HG02678 (cell line): Measurements from ENCODE around the gene RPS6KA2.
A peak's percentile ranks its signal among the peaks of the same experiment; 100 is the strongest.

Source experiments
- ATAC-seq: cut with Tn5 transposase; IDR thresholded peaks from one replicate; pipeline ENCODE4 v1.9.1; 2021; ENCODE audit warnings: mild to moderate bottlenecking, moderate library complexity; ENCODE audit not compliant: unreplicated experiment

The RPS6KA2 gene

GRCh38 chr6:166509193-166509592, 117.9 kb downstream of the RPS6KA2 start:
- ATAC-seq, result no peak

DNA sequence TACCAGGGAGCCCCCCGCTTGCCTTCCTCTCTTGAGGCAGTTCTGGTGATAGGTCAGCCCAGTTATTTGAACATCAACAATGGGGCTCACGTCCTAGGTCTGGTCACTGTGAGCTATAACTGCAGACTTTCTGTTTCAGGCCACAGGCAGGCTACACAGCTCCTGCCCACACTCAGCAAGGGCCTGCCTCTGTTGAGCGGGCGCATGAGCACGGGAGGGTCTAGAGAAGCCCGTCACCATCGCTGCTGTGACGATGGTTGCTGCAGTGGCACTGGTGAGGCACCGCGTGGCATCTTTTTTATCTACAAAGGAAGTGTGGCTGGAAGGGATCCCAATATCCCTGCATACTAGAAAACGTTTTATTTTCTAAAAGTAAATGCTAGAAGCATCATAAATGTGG, 118.3 kb downstream of the RPS6KA2 start:
- ATAC-seq, result no peak

GRCh38 chr6:166507809-166508564, 119.1 kb downstream of the RPS6KA2 start:
- no peak for ATAC-seq

DNA sequence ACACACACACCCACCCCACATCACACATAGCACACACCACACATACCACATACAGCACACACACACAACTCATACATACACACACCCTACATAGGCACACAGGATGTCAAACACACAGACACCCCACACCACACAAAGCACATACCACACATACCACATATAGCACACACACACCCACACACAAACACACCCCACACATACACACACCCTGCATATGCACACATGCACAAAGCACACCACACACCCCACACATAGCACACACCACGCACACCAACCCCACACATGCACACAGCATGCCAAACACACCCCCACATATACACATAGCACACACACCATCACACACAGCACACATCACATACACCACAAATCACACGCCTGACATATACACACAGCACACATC, 119.7 kb downstream of the RPS6KA2 start:
- ATAC-seq, result no peak

GRCh38 chr6:166505133-166505905, 121.7 kb downstream of the RPS6KA2 start:
- no peak for ATAC-seq

- no peak for ATAC-seq
Observed at GRCh38 chr6:166504100-166504499, 123.0 kb downstream of the RPS6KA2 start.

DNA sequence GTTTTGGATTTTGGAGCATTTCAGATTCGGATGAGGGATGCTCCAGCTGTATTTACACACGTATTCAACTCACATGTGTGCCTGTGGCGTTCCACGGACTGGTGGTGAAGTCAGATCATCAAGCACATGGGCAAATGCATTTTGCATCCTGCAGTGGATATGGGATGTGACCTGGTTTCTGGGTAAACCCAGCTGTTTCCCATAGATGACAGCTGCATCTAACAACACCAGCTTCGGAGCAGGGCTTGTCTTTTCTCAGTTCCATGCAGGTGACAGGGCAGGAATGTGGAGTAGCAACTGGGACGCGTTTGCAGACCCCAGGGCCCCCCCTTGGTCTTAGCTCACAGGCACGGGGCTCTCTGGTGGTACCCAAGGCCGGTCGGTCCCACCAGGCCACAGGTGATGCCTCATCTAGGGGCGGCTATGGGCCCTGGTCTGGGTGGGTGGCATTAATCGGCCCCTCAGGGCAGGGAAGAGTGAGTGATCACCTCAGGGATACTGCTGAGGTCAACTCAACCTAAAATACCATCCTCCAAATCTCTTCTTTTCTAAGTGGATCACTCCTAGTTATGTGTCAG, 123.8 kb downstream of the RPS6KA2 start:
- ATAC-seq, result no peak

GRCh38 chr6:166502453-166502852, 124.6 kb downstream of the RPS6KA2 start:
- ATAC-seq, result no peak

DNA sequence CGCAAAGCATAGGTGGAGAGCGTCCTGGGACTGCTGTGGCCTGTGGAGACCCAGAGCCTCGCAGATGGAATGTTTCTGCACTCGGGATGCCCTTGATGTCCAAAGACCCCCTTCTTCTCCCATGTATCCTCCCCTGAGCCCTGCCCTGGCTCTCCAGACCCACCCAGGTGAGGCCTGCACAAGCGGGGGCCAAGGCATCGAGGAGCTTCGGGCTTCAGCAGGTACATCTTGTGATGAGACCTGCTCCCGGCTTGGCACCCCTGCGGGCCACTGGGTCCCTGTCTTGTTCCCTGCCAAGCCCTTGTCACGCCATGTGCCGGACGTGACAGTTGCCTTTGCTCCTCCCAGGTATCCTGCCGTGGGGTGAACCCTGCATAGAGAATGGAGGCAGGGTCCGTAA, 125.8 kb downstream of the RPS6KA2 start:
- ATAC-seq, result no peak

DNA sequence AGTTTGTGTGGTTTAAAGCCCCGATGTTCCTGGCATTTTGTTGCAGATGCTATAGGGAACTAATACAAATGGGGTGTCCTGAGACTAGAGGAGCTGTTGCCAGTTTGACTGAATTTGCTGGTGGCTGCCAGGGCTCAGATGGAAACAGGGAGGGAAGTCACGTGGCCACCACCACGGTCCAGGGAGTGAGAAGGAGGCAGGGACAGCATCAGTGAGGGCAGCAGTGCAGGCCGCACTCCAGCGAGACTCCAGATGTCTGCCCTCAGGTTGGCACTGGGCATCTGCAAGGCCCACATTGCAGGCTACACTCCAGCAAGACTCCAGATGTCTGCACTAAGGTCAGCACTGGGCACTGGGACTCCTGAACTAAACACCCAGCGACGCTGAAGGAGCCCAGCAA, 126.8 kb downstream of the RPS6KA2 start:
- ATAC-seq, result no peak

GRCh38 chr6:166499350-166500163, 127.5 kb downstream of the RPS6KA2 start:
- peak; percentile 77 for ATAC-seq

DNA sequence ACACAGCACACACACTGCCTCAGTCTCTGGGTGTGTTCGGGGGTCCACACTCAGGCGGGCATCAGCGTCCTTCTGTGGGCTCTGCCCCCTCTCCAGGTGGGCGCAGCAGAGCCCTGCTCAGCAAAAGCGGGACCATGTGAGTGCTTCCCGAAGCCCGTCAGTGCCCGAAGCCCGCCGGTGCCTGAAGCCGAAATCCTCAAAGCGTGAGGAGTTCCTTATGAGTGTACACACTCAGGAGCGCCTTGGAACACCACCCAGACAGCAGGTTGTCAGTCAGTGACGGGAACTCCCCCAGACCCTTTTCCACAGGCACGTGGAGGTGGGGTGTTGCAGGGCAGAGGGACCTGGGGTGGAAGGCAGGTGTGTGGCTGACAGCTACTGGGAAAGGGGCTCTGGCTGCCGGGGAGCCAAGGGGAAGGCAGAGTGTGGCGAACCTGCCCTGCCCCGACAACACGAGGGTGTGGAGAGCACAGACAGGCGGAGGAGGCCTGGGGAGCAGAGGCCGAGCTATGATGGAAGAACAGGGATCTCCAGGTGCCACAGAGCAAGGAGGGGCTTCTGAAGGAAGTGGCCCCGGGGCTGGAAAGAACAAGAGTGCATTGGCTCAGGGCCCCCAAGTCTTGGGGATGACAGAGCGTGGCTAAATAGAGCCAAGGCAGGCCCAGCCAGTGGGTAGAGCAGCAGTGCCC, 128.2 kb downstream of the RPS6KA2 start:
- ATAC-seq, result no peak

DNA sequence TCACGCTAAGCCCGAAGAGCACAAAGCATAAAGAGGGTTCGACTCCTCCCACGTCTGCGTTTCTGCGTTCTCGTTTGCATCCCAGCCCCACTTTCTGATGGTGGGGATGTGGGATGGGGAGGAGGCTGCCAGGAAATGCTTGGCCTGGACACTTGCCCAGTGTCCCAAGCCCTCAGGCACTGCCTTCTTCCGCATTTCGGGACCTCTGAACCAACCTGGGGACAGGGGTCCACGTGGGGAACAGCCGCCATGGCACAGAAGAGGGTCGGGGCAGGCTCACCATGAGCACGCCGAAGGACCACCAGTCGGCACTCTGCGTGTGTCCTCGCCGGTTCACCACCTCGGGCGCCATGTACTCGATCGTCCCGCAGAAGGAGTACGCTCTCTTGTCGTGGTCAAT, 128.8 kb downstream of the RPS6KA2 start:
- no peak for ATAC-seq

DNA sequence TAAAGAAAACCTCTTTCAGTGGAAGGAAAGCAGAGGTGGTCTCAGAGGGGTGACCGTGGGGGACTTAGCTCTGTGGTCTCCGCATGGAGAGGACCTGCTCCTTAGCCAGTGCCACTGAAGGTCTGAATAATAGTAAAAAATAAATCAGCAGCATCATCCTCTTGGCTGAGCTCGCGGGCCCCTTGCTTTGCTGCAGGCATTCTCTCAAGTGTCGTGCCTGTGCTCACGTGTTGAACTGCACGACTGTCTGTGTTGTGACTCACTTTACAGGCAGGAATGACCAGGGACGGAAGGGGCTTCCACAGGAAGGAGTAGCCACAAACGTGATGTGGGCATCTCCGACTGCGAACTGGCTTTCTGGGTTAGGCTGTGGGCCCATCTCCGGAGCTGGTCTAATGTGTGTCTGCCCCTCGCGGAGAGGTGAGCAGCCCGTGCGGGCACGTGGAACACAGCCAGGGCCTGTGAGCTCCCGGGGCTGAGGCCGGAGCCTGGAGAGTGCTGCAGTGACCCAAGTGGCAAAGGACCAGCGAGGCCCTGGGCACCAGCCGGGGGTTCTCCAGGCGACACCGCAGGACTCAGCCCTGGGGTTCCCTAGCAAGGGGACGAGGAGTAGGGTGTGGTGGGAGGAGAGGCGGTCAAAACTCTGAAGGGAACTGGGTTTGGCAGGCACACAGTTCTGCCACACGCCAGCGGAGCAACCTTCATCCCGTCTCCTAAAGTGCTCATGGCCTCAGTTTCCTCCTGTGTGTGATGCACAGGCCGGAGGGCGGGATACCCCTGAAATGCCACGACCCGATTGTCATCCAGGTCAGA, 129.8 kb downstream of the RPS6KA2 start:
- ATAC-seq, result no peak

- ATAC-seq, result no peak
Observed at GRCh38 chr6:166496460-166496859, 130.6 kb downstream of the RPS6KA2 start.

DNA sequence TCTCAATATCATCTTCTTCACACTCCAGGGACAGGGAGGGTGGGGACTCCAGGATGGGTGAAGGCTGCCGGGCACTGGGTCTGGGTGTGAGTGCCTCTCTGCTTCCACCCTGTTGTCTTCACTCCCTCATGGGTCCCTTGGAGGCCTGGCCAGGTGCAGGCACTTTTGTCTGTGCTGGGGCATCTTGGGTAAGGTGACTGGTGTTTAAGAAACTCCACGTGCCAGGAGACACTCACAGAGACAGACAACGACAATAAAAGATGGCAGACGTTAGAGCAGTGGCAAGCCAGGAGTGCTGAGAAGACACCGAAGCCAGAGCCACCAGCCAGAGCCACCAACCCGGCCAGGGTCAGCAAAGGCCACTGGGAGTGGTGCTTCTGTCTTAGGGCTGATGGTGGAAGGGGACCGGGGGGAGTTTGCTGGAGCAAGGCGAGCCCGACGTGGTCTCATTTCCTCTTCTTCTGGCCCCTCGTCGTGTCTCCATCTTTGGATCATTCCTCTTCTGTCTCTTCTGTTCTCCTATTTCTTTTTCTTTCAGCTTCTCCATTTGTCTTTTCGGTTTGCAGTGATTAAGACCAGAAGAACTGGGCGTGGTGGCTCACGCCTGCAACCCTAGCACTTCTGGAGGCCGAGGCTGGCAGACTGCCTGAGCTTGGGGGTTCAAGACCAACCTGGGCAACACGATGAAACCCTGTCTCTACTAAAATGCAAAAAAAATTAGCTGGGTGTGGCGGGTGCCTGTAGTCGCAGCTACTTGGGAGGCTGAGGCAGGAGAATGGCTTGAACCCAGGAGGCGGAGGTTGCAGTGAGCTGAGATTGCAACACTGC, 131.3 kb downstream of the RPS6KA2 start:
- ATAC-seq, result no peak

GRCh38 chr6:166494757-166495486, 132.1 kb downstream of the RPS6KA2 start:
- no peak for ATAC-seq

DNA sequence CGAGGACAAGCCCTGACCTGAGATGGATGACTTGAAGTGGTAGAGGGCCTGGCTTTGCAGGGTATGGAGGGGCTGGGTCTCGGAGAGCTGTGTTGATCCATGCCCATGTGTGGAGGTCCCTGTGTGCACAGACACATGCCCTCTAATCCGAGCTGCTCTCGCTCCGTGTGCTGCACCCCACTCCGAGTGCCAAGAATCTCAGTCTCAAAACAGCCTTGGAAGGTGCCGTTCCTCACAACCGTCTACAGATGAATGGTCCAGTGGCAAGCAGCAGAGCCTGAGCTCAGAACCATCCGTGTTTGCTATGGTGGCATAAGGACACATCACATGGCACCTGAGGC, 133.0 kb downstream of the RPS6KA2 start:
- ATAC-seq, result no peak
